ENCODE data around the gene FBP2.

Gene FBP2

DNA sequence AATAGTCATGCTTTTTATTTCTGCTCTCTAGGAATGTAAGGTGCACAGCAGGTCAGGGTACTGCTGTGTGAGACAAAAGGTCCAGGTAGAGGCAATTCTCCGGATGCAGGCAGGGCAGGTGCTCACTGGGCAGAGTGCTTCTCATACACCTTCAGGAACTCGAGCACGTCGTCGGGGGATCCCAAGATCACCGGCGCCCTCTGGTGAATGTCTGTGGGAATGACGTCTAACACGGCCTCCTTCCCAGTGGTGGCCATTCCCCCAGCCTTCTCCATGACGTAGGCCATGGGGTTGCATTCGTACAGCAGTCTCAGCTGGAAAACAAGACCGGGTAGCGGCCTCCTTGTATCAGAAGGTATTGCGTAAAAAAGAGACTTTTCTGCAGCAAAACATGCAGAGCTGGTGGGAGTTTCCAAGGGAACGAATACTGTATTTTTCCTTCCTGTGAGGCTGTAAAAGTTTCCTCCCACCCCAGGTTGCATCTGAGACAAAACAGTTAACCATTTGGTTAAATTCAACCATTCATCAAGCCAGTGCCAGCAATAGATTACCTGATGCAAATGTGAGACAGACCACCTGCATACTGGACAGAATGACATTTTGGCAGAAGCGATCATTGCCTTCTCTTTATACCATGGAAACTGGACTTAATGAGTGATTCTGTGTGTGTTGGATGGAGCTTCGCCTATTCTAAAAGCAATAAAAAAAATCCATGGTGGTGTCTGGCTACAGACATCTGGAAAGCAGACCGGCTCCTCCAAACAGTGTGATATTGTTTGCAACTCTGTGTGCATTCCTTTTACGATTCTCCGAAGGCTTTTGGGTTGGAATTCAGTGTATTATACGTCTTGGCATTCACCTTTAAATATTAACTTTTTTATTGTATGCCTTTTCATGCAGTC, 9.9 kb upstream of the FBP2 start (continued):
- TF ChIP-seq, protein P1, sequence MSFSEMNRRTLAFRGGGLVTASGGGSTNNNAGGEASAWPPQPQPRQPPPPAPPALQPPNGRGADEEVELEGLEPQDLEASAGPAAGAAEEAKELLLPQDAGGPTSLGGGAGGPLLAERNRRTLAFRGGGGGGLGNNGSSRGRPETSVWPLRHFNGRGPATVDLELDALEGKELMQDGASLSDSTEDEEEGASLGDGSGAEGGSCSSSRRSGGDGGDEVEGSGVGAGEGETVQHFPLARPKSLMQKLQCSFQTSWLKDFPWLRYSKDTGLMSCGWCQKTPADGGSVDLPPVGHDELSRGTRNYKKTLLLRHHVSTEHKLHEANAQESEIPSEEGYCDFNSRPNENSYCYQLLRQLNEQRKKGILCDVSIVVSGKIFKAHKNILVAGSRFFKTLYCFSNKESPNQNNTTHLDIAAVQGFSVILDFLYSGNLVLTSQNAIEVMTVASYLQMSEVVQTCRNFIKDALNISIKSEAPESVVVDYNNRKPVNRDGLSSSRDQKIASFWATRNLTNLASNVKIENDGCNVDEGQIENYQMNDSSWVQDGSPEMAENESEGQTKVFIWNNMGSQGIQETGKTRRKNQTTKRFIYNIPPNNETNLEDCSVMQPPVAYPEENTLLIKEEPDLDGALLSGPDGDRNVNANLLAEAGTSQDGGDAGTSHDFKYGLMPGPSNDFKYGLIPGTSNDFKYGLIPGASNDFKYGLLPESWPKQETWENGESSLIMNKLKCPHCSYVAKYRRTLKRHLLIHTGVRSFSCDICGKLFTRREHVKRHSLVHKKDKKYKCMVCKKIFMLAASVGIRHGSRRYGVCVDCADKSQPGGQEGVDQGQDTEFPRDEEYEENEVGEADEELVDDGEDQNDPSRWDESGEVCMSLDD (tag by site-specific recombination; IDR thresholded peaks at IDR 0.05), result peak; percentile 91
- TF ChIP-seq, protein P2, sequence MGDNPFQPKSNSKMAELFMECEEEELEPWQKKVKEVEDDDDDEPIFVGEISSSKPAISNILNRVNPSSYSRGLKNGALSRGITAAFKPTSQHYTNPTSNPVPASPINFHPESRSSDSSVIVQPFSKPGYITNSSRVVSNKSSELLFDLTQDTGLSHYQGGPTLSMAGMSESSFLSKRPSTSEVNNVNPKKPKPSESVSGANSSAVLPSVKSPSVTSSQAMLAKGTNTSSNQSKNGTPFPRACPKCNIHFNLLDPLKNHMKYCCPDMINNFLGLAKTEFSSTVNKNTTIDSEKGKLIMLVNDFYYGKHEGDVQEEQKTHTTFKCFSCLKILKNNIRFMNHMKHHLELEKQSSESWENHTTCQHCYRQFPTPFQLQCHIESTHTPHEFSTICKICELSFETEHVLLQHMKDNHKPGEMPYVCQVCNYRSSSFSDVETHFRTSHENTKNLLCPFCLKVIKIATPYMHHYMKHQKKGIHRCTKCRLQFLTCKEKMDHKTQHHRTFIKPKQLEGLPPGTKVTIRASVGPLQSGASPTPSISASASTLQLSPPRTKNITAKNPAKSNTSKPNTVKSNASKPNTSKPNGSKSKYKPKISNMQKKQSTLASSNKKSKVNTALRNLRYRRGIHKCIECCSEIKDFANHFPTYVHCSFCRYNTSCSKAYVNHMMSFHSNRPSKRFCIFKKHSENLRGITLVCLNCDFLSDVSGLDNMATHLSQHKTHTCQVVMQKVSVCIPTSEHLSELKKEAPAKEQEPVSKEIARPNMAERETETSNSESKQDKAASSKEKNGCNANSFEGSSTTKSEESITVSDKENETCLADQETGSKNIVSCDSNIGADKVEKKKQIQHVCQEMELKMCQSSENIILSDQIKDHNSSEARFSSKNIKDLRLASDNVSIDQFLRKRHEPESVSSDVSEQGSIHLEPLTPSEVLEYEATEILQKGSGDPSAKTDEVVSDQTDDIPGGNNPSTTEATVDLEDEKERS (tag by site-specific recombination; IDR thresholded peaks at IDR 0.05), result no peak
- TF ChIP-seq ZNF394 (tag by site-specific recombination; IDR thresholded peaks at IDR 0.05; ENCODE audit: borderline replicate concordance), result no peak
- TF ChIP-seq, protein P3, sequence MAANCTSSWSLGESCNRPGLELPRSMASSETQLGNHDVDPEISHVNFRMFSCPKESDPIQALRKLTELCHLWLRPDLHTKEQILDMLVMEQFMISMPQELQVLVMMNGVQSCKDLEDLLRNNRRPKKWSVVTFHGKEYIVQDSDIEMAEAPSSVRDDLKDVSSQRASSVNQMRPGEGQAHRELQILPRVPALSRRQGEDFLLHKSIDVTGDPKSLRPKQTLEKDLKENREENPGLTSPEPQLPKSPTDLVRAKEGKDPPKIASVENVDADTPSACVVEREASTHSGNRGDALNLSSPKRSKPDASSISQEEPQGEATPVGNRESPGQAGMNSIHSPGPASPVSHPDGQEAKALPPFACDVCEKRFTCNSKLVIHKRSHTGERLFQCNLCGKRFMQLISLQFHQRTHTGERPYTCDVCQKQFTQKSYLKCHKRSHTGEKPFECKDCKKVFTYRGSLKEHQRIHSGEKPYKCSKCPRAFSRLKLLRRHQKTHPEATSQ (tag by site-specific recombination; IDR thresholded peaks at IDR 0.05), result no peak
- no peak for TF ChIP-seq ZNF548 (tag by site-specific recombination; IDR thresholded peaks at IDR 0.05)
- TF ChIP-seq, protein P4, sequence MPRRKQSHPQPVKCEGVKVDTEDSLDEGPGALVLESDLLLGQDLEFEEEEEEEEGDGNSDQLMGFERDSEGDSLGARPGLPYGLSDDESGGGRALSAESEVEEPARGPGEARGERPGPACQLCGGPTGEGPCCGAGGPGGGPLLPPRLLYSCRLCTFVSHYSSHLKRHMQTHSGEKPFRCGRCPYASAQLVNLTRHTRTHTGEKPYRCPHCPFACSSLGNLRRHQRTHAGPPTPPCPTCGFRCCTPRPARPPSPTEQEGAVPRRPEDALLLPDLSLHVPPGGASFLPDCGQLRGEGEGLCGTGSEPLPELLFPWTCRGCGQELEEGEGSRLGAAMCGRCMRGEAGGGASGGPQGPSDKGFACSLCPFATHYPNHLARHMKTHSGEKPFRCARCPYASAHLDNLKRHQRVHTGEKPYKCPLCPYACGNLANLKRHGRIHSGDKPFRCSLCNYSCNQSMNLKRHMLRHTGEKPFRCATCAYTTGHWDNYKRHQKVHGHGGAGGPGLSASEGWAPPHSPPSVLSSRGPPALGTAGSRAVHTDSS (tag by site-specific recombination; IDR thresholded peaks at IDR 0.05), result no peak
- no peak for TF ChIP-seq ZNF776 (tag by site-specific recombination; IDR thresholded peaks at IDR 0.05; ENCODE audit: borderline replicate concordance)
- TF ChIP-seq, protein P5, sequence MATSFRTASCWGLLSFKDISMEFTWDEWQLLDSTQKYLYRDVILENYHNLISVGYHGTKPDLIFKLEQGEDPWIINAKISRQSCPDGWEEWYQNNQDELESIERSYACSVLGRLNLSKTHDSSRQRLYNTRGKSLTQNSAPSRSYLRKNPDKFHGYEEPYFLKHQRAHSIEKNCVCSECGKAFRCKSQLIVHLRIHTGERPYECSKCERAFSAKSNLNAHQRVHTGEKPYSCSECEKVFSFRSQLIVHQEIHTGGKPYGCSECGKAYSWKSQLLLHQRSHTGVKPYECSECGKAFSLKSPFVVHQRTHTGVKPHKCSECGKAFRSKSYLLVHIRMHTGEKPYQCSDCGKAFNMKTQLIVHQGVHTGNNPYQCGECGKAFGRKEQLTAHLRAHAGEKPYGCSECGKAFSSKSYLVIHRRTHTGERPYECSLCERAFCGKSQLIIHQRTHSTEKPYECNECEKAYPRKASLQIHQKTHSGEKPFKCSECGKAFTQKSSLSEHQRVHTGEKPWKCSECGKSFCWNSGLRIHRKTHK (tag by site-specific recombination; IDR thresholded peaks at IDR 0.05), result no peak
- TF ChIP-seq ZNF121 (tag by site-specific recombination; IDR thresholded peaks at IDR 0.05), result no peak

DNA sequence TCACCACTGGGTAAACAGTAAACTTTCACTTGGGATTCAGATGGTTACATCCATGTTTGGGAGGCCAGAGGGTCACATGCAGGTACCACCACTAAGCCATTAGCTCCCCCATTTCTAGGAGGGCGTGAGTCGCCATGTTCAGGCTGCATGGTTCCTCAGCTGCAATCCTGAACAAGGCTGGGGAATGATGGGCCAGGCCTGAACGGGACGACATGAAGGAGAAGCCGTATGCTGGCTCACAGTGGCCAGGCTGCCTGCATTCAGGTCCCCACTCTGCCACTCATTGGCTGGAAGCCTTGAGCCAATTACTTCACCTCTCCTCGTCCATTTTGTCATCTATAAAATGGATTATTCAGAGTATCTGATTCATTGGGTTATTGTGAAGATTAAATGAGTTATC, 9.0 kb upstream of the FBP2 start:
- Histone ChIP-seq H3K27ac (ENCODE audit: extremely low read depth, low read depth, low read length) (no peak overlapping the region), H3K4me1 (ENCODE audit: control insufficient read depth, insufficient read depth, low read length) (no peaks in the 10 kb centered on the region), H3K36me3 (ENCODE audit: control insufficient read depth in 2 of 2, insufficient read depth in 1 of 2, low read length in 2 of 2) (no peaks in the 10 kb centered on the region), H3K4me3 (ENCODE audit: low read depth, low read length) (no peak overlapping the region), H3K9me3 (ENCODE audit: control insufficient read depth, insufficient read depth, low read depth, low read length) (no peaks in the 10 kb centered on the region)
- ChIA-PET CTCF (interaction anchor here (0.5 to 1.1 kb wide), 3 partner anchors 9 to 65 kb away, joined by 3 to 5 read pairs (median 4); partner anchors contain the start of gene FBP2), POLR2A (no interaction called here)
- no peak for TF ChIP-seq ZNF48 (tag by site-specific recombination; IDR thresholded peaks at IDR 0.05)
- no peak for TF ChIP-seq ZBTB7A (tag by site-specific recombination; IDR thresholded peaks at IDR 0.05; ENCODE audit: low read depth)
- TF ChIP-seq ZNF211 (tag by site-specific recombination; IDR thresholded peaks at IDR 0.05; ENCODE audit: low read depth), result no peak
- TF ChIP-seq ZNF549 (tag by site-specific recombination; IDR thresholded peaks at IDR 0.05), result no peak
- no peak for TF ChIP-seq HOXA7 (CRISPR knock-in tag; IDR thresholded peaks at IDR 0.05; ENCODE audit: borderline replicate concordance)
- TF ChIP-seq, protein P6, sequence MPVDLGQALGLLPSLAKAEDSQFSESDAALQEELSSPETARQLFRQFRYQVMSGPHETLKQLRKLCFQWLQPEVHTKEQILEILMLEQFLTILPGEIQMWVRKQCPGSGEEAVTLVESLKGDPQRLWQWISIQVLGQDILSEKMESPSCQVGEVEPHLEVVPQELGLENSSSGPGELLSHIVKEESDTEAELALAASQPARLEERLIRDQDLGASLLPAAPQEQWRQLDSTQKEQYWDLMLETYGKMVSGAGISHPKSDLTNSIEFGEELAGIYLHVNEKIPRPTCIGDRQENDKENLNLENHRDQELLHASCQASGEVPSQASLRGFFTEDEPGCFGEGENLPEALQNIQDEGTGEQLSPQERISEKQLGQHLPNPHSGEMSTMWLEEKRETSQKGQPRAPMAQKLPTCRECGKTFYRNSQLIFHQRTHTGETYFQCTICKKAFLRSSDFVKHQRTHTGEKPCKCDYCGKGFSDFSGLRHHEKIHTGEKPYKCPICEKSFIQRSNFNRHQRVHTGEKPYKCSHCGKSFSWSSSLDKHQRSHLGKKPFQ (tag by site-specific recombination; IDR thresholded peaks at IDR 0.05), result no peak
- no peak for TF ChIP-seq KLF10 (tag by site-specific recombination; IDR thresholded peaks at IDR 0.05)
- no peak for TF ChIP-seq ZNF660 (tag by site-specific recombination; IDR thresholded peaks at IDR 0.05)
- TF ChIP-seq, protein P7, sequence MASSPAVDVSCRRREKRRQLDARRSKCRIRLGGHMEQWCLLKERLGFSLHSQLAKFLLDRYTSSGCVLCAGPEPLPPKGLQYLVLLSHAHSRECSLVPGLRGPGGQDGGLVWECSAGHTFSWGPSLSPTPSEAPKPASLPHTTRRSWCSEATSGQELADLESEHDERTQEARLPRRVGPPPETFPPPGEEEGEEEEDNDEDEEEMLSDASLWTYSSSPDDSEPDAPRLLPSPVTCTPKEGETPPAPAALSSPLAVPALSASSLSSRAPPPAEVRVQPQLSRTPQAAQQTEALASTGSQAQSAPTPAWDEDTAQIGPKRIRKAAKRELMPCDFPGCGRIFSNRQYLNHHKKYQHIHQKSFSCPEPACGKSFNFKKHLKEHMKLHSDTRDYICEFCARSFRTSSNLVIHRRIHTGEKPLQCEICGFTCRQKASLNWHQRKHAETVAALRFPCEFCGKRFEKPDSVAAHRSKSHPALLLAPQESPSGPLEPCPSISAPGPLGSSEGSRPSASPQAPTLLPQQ (tag by site-specific recombination; IDR thresholded peaks at IDR 0.05), result no peak
- TF ChIP-seq SCRT1 (tag by site-specific recombination; IDR thresholded peaks at IDR 0.05; ENCODE audit: borderline replicate concordance), result no peak
